ENCODE measurements around the gene GPR153. TPM values are rescaled to one million over a fixed set of nuclear protein-coding genes. Genes with fewer than 3 reads are reported as not detected.

GPR153 gene
- total RNA-seq, 2 donors from 2014 or later: 4.6 to 5.6 TPM

- no peak for ATAC-seq
- H3K4me1 Mint-ChIP-seq (ENCODE audit: low read depth in 2 of 2): peaks cover 0 to 10% of the 10 kb centered on the region in 2 donors
- no peak overlapping the region for H3K4me3 Mint-ChIP-seq
- no peaks in the 10 kb centered on the region for H3K9me3 Mint-ChIP-seq
- H3K27ac Mint-ChIP-seq: no peak overlapping the region
- H3K27me3 Mint-ChIP-seq: no peaks in the 10 kb centered on the region
- no peak for DNase-seq (ENCODE audit: low spot score)
- no peaks in the 10 kb centered on the region for H3K36me3 Mint-ChIP-seq
These were observed 18.9 kb upstream of the GPR153 start for GRCh38 chr1:6279613-6280383.

GRCh38 chr1:6279066-6279465 lies 18.2 kb upstream of the GPR153 start:
- H3K36me3 Mint-ChIP-seq: no peaks in the 10 kb centered on the region
- H3K4me1 Mint-ChIP-seq (ENCODE audit: low read depth in 2 of 2): peaks cover 0 to 10% of the 10 kb centered on the region in 2 donors
- DNase-seq (ENCODE audit: low spot score) (no peak), ATAC-seq (no peak)
- no peaks in the 10 kb centered on the region for H3K27me3 Mint-ChIP-seq
- H3K9me3 Mint-ChIP-seq: no peaks in the 10 kb centered on the region
- no peak overlapping the region for H3K27ac Mint-ChIP-seq
- no peak overlapping the region for H3K4me3 Mint-ChIP-seq

- Mint-ChIP-seq H3K4me1 (ENCODE audit: low read depth in 2 of 2) (peaks cover 0 to 10% of the 10 kb centered on the region in 2 donors), H3K9me3 (no peaks in the 10 kb centered on the region), H3K4me3 (no peak overlapping the region), H3K27ac (peak overlapping the region in 1 of 2 donors; percentile 42), H3K36me3 (no peaks in the 10 kb centered on the region), H3K27me3 (no peaks in the 10 kb centered on the region)
- DNase-seq (ENCODE audit: low spot score) (no peak), ATAC-seq (no peak)
These were observed 17.4 kb upstream of the GPR153 start for GRCh38 chr1:6278263-6278662.

- H3K4me3 Mint-ChIP-seq: no peak overlapping the region
- no peak for ATAC-seq
- peak overlapping the region in 1 of 2 donors; percentile 42 for H3K27ac Mint-ChIP-seq
- no peak for DNase-seq (ENCODE audit: low spot score)
- H3K36me3 Mint-ChIP-seq: no peaks in the 10 kb centered on the region
- H3K9me3 Mint-ChIP-seq: no peaks in the 10 kb centered on the region
- no peaks in the 10 kb centered on the region for H3K27me3 Mint-ChIP-seq
- H3K4me1 Mint-ChIP-seq (ENCODE audit: low read depth in 2 of 2): peaks cover 0 to 7% of the 10 kb centered on the region in 2 donors
These were observed 16.1 kb upstream of the GPR153 start for GRCh38 chr1:6276811-6277555.

- Mint-ChIP-seq H3K27ac (no peak overlapping the region), H3K27me3 (no peaks in the 10 kb centered on the region), H3K36me3 (no peaks in the 10 kb centered on the region), H3K4me1 (ENCODE audit: low read depth in 2 of 2) (peaks cover 0 to 7% of the 10 kb centered on the region in 2 donors), H3K4me3 (no peak overlapping the region), H3K9me3 (no peaks in the 10 kb centered on the region)
- ATAC-seq (no peak), DNase-seq (ENCODE audit: low spot score) (no peak)
These were observed 15.2 kb upstream of the GPR153 start for GRCh38 chr1:6275826-6276782.

GRCh38 chr1:6274622-6275139 lies 13.8 kb upstream of the GPR153 start:
- DNase-seq (ENCODE audit: low spot score) (no peak), ATAC-seq (no peak)
- H3K27ac Mint-ChIP-seq: no peak overlapping the region
- H3K36me3 Mint-ChIP-seq: no peaks in the 10 kb centered on the region
- H3K9me3 Mint-ChIP-seq: no peaks in the 10 kb centered on the region
- no peak overlapping the region for H3K4me3 Mint-ChIP-seq
- H3K27me3 Mint-ChIP-seq: no peaks in the 10 kb centered on the region
- H3K4me1 Mint-ChIP-seq (ENCODE audit: low read depth in 2 of 2): peaks cover 0 to 7% of the 10 kb centered on the region in 2 donors

GRCh38 chr1:6274102-6274501 lies 13.2 kb upstream of the GPR153 start:
- no peak overlapping the region for H3K27ac Mint-ChIP-seq
- H3K27me3 Mint-ChIP-seq: no peaks in the 10 kb centered on the region
- ATAC-seq (no peak), DNase-seq (ENCODE audit: low spot score) (no peak)
- no peaks in the 10 kb centered on the region for H3K36me3 Mint-ChIP-seq
- no peak overlapping the region for H3K4me3 Mint-ChIP-seq
- peaks cover 0 to 7% of the 10 kb centered on the region in 2 donors for H3K4me1 Mint-ChIP-seq (ENCODE audit: low read depth in 2 of 2)
- H3K9me3 Mint-ChIP-seq: no peaks in the 10 kb centered on the region

- H3K27me3 Mint-ChIP-seq: no peaks in the 10 kb centered on the region
- H3K4me1 Mint-ChIP-seq (ENCODE audit: low read depth in 2 of 2): peaks cover 0 to 4% of the 10 kb centered on the region in 2 donors
- no peak overlapping the region for H3K27ac Mint-ChIP-seq
- DNase-seq (ENCODE audit: low spot score): no peak
- no peaks in the 10 kb centered on the region for H3K9me3 Mint-ChIP-seq
- H3K4me3 Mint-ChIP-seq: no peak overlapping the region
- ATAC-seq: no peak
- no peaks in the 10 kb centered on the region for H3K36me3 Mint-ChIP-seq
These were observed 12.5 kb upstream of the GPR153 start for GRCh38 chr1:6273380-6273891.

- Mint-ChIP-seq H3K36me3 (no peaks in the 10 kb centered on the region), H3K9me3 (no peaks in the 10 kb centered on the region), H3K4me1 (ENCODE audit: low read depth in 2 of 2) (peaks cover 0 to 3% of the 10 kb centered on the region in 2 donors), H3K4me3 (no peak overlapping the region), H3K27ac (no peak overlapping the region), H3K27me3 (no peaks in the 10 kb centered on the region)
- ATAC-seq (no peak), DNase-seq (ENCODE audit: low spot score) (no peak)
These were observed 12.0 kb upstream of the GPR153 start for GRCh38 chr1:6272868-6273267.

GRCh38 chr1:6272452-6272851 lies 11.6 kb upstream of the GPR153 start:
- DNase-seq (ENCODE audit: low spot score) (no peak), ATAC-seq (no peak)
- Mint-ChIP-seq H3K27me3 (no peaks in the 10 kb centered on the region), H3K4me1 (ENCODE audit: low read depth in 2 of 2) (peaks cover 0 to under 1% of the 10 kb centered on the region in 2 donors), H3K9me3 (no peaks in the 10 kb centered on the region), H3K27ac (no peak overlapping the region), H3K36me3 (no peaks in the 10 kb centered on the region), H3K4me3 (no peak overlapping the region)

- Mint-ChIP-seq H3K4me1 (ENCODE audit: low read depth in 2 of 2) (no peaks in the 10 kb centered on the region), H3K9me3 (no peaks in the 10 kb centered on the region), H3K27me3 (no peaks in the 10 kb centered on the region), H3K4me3 (no peak overlapping the region), H3K36me3 (no peaks in the 10 kb centered on the region), H3K27ac (no peak overlapping the region)
- no peak for DNase-seq (ENCODE audit: low spot score)
- no peak for ATAC-seq
These were observed 10.7 kb upstream of the GPR153 start for GRCh38 chr1:6271554-6271953.

- Mint-ChIP-seq H3K27ac (no peak overlapping the region), H3K36me3 (no peaks in the 10 kb centered on the region), H3K9me3 (no peaks in the 10 kb centered on the region), H3K27me3 (no peaks in the 10 kb centered on the region), H3K4me1 (ENCODE audit: low read depth in 2 of 2) (no peaks in the 10 kb centered on the region), H3K4me3 (no peak overlapping the region)
- DNase-seq (ENCODE audit: low spot score) (no peak), ATAC-seq (no peak)
These were observed 10.1 kb upstream of the GPR153 start for GRCh38 chr1:6271006-6271405.

- no peaks in the 10 kb centered on the region for H3K36me3 Mint-ChIP-seq
- no peaks in the 10 kb centered on the region for H3K4me1 Mint-ChIP-seq (ENCODE audit: low read depth in 2 of 2)
- no peaks in the 10 kb centered on the region for H3K9me3 Mint-ChIP-seq
- DNase-seq (ENCODE audit: low spot score) (no peak), ATAC-seq (no peak)
- H3K27ac Mint-ChIP-seq: no peak overlapping the region
- no peak overlapping the region for H3K4me3 Mint-ChIP-seq
- no peaks in the 10 kb centered on the region for H3K27me3 Mint-ChIP-seq
These were observed 9.5 kb upstream of the GPR153 start for GRCh38 chr1:6270401-6270800.
